HG03558 (cell line): Measurements from ENCODE around the gene NR2C2.
"Not testable (repeated sequence)": the region's sequence is repeated elsewhere in the genome, so short reads cannot be mapped to it uniquely, and the experiment has no call there.

Source experiments
- ATAC-seq: cut with Tn5 transposase; IDR thresholded peaks from one replicate; pipeline ENCODE4 v1.9.1; 2021; ENCODE audit warnings: moderate number of reproducible peaks; ENCODE audit not compliant: unreplicated experiment; ENCODE audit errors: extremely low read depth

NR2C2 gene

GRCh38 chr3:14957153-14957552 is 9.8 kb downstream of the NR2C2 start:
- ATAC-seq, result no peak

- no peak for ATAC-seq
Observed at GRCh38 chr3:14957925-14958324, 10.5 kb downstream of the NR2C2 start.

GRCh38 chr3:14959359-14959943 is 12.1 kb downstream of the NR2C2 start:
- ATAC-seq, result no peak

GRCh38 chr3:14962762-14963161 is 15.4 kb downstream of the NR2C2 start:
- ATAC-seq, result no peak

GRCh38 chr3:14967285-14967684 is 19.9 kb downstream of the NR2C2 start:
- no peak for ATAC-seq

GRCh38 chr3:14969671-14970070 is 22.3 kb downstream of the NR2C2 start:
- no peak for ATAC-seq

GRCh38 chr3:14976317-14976716 is 28.9 kb downstream of the NR2C2 start:
- no peak for ATAC-seq

GRCh38 chr3:14980689-14981088 is 33.3 kb downstream of the NR2C2 start:
- no peak for ATAC-seq

GRCh38 chr3:14984581-14985113 is 37.3 kb downstream of the NR2C2 start:
- ATAC-seq, result no peak

GRCh38 chr3:14988988-14989394 is 41.6 kb downstream of the NR2C2 start:
- peak; percentile 99 for ATAC-seq

- no peak for ATAC-seq
Observed at GRCh38 chr3:14989943-14990779, 42.8 kb downstream of the NR2C2 start.

- no peak for ATAC-seq
Observed at GRCh38 chr3:14990780-14991148, 43.4 kb downstream of the NR2C2 start.

- no peak for ATAC-seq
Observed at GRCh38 chr3:14991151-14991742, 43.9 kb downstream of the NR2C2 start.

- no peak for ATAC-seq
Observed at GRCh38 chr3:14991818-14992612, 44.6 kb downstream of the NR2C2 start.

- ATAC-seq, result no peak
Observed at GRCh38 chr3:14997941-14998340, 50.6 kb downstream of the NR2C2 start.

GRCh38 chr3:14999182-14999581 is 51.8 kb downstream of the NR2C2 start:
- ATAC-seq, result not testable (repeated sequence)

- ATAC-seq, result no peak
Observed at GRCh38 chr3:15007681-15008141, 60.3 kb downstream of the NR2C2 start.

- no peak for ATAC-seq
Observed at GRCh38 chr3:15009167-15009566, 61.8 kb downstream of the NR2C2 start.

- ATAC-seq, result no peak
Observed at GRCh38 chr3:15010664-15011063, 63.3 kb downstream of the NR2C2 start.

GRCh38 chr3:15011174-15011573 is 63.8 kb downstream of the NR2C2 start:
- ATAC-seq, result no peak
